ENCODE measurements around the gene IFIT2. TPM values are rescaled to one million over a fixed set of nuclear protein-coding genes. Genes with fewer than 3 reads are reported as not detected.
"Not testable (repeated sequence)": the region's sequence is repeated elsewhere in the genome, so short reads cannot be mapped to it uniquely, and the experiment has no call there.

IFIT2 gene
- polyA plus RNA-seq, 3 donors = 7.5 to 9.2 (median 8.8) TPM

GRCh38 chr10:89274928-89275327, 26.9 kb upstream of the IFIT2 start:
- no peak for DNase-seq (ENCODE audit: extremely low read depth in 1 of 11, low read depth in 9 of 11, low spot score in 4 of 11)

DNA sequence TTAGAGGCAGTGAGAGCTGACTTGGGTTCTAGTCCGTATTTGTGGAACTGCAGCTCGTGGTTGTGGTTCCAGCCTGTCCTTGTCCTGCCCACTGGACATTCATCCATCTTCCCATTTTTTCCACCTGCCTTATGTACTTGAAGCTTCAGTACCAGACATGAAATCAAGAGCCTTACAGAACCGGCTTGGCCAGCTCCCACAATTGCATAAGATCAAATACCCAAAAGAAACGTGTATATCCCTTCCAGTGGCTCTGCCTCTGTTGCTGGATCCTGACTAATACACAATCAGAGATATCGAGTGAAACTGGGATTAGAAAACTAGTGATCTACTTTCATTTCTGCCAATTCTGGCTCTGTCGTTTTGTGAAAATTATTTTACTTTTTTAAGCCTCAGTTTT, 26.5 kb upstream of the IFIT2 start:
- no peak for DNase-seq (ENCODE audit: extremely low read depth in 1 of 11, low read depth in 9 of 11, low spot score in 4 of 11)

- DNase-seq (ENCODE audit: extremely low read depth in 1 of 11, low read depth in 9 of 11, low spot score in 4 of 11) = peak in 3 of 11 donors; percentile 23 to 35 (median 29)
Observed at GRCh38 chr10:89278034-89278535, 23.8 kb upstream of the IFIT2 start.

DNA sequence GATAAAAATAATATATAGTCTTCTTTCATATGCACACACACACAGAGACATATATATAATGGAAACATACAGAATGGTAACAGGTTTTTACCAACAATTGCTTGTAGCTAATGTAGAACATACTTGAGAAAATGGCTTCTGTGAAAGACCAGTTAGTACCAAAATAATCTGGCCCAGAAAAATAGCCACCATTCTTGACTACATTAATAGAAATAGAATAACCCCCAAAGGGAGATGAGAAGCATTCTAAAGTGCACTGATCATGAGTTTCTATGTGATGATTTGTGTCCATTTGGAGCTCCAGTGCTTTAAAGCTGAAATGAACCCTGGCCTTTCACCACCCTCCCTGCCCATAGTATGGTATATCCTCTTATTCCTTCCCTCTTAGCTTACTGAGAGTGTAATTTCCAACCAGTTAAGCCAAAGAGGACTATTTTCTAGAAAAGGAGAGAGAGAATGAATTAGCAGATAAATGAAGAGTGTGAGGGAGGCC, 22.9 kb upstream of the IFIT2 start:
- DNase-seq (ENCODE audit: extremely low read depth in 1 of 11, low read depth in 9 of 11, low spot score in 4 of 11) = no peak

- no peak for DNase-seq (ENCODE audit: extremely low read depth in 1 of 11, low read depth in 9 of 11, low spot score in 4 of 11)
Observed at GRCh38 chr10:89279421-89279869, 22.4 kb upstream of the IFIT2 start.

- DNase-seq (ENCODE audit: extremely low read depth in 1 of 11, low read depth in 9 of 11, low spot score in 4 of 11) = no peak
Observed at GRCh38 chr10:89280508-89280907, 21.3 kb upstream of the IFIT2 start.

- DNase-seq (ENCODE audit: extremely low read depth in 1 of 11, low read depth in 9 of 11, low spot score in 4 of 11) = no peak
Observed at GRCh38 chr10:89281606-89282395, 20.0 kb upstream of the IFIT2 start.

DNA sequence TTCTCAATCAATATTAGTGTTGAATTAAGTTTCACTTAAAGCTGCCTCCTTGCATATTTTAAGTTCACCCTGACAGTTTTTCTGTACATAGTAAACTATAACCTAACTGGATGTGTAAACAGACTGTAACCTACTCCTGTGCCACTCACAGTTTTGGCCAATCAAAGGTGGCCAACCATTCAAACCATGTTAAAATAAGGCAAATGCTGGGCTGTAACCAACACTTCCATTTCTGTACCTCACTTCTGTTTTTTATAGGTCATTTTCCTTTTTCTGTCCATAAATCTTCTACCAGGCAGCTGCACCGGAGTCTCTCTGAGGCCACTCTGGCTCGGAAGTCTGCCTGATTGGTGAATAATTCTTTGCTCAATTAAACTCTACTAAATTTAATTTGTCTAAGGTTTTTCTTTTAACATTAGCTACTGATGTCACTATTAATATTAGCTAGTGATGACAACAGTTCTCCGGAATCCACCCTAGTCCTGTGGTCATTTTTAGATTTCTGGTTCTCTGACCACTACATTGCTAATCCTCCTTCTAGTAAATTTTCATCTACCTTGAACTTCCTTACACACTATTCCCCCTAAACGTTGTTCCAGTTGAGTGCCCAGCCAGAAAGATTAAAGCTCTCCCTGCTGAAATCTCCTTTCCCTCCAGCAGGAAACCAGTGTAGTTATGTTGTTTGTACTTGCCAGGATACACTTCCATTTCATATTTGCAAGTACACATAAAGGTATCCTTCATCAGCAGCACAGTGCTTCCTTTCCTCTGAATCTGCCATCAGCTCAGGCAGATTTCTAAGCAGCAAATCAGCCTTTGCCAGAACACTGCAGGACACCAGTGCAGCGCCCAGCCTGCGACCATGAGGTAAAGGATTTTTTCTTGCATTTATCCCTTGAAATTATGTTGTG, 18.6 kb upstream of the IFIT2 start:
- DNase-seq (ENCODE audit: extremely low read depth in 1 of 11, low read depth in 9 of 11, low spot score in 4 of 11) = peak in 5 of 11 donors; percentile 25 to 50 (median 39)

- DNase-seq (ENCODE audit: extremely low read depth in 1 of 11, low read depth in 9 of 11, low spot score in 4 of 11) = peak in 8 of 11 donors; percentile 40 to 74 (median 59)
Observed at GRCh38 chr10:89283936-89284475, 17.8 kb upstream of the IFIT2 start.

DNA sequence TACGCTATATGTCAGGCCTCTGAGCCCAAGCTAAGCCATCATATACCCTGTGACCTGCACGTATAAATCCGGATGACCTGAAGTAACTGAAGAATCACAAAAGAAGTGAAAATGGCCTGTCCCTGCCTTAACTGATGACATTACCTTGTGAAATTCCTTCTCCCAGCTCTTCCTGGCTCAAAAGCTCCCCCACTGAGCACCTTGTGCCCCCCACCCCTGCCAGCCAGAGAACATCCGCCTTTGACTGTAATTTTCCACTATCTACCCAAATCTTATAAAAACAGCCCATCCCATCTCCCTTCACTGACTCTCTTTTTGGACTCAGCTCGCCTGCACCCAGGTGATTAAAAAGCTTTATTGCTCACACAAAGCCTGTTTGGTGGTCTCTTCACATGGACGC, 17.1 kb upstream of the IFIT2 start:
- not testable (repeated sequence) for DNase-seq (ENCODE audit: extremely low read depth in 1 of 11, low read depth in 9 of 11, low spot score in 4 of 11)

DNA sequence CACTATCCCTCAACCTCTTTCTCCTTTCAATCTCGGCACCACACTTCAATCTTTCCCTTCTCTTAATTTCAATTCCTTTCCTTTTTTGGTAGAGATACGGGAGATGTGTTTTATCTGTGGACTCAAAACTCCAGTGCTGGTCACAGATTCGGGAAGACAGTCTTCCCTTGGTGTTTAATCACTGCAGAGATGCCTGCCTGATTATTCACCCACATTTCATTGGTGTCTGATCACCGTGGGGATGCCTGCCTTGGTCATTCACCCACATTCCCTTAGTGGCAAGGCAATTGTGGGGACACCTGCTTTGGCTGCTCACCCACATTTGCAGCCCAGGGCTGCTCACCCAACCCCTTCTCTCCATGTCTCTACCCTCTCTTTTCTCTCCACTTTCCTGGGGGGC, 16.5 kb upstream of the IFIT2 start:
- DNase-seq (ENCODE audit: extremely low read depth in 1 of 11, low read depth in 9 of 11, low spot score in 4 of 11) = not testable (repeated sequence)

- no peak for DNase-seq (ENCODE audit: extremely low read depth in 1 of 11, low read depth in 9 of 11, low spot score in 4 of 11)
Observed at GRCh38 chr10:89294721-89295239, 7.1 kb upstream of the IFIT2 start.

DNA sequence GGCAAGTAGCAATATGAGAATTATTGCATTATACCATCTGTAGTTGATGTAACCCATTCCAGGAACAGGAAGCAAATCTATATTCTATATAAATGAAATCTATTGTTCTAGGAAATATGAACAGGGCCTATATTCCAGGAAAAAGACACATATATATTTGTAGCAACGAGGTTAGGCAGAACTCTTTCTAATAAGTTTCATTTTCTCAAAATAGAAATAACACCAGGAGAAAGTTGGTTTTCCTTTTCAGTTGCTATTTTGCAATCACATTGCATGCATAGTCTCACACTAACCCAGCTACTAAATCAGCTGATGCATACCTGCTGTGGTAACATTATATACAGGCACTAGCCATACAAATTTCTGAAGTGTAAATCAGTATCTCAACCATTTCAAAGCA, 6.2 kb upstream of the IFIT2 start:
- DNase-seq (ENCODE audit: extremely low read depth in 1 of 11, low read depth in 9 of 11, low spot score in 4 of 11) = no peak

GRCh38 chr10:89296220-89296648, 5.6 kb upstream of the IFIT2 start:
- no peak for DNase-seq (ENCODE audit: extremely low read depth in 1 of 11, low read depth in 9 of 11, low spot score in 4 of 11)

DNA sequence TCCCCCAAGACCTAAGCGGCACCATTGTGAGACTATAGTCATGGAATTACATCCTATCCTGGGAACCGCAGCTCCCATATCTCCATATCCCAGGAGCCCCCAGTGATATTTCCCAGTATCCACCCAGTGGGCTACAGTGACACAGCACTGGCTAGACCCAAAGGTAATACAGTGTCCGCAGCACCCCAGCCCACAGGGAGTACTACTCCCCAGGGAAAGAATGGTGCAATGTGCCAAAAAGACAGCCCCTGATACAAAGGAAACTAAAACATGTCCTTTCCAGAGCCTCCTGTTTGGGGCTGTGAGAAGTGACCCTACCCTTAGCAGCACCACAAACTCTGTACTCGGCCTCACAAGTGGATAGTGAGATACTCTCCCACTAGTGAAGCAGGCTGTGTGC, 4.5 kb upstream of the IFIT2 start:
- no peak for DNase-seq (ENCODE audit: extremely low read depth in 1 of 11, low read depth in 9 of 11, low spot score in 4 of 11)

DNA sequence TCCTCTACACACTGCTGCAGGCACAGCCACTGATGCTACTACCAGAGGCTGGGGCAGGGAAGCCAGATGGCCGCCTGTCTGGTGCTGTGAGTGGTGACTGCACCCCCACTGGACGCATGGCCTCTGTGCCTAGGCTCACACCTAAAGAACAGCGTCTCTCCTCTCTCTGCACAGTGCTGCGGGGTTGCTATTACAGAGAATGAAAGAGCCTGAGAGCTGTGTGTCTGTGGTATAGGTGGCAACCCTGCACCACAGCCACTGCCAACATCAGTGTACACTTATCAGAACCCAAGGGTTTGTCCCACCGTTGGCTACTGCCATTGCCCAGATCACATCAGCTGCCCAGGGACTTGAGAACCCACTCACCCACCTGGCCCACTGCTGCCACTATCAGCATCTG, 4.1 kb upstream of the IFIT2 start:
- no peak for DNase-seq (ENCODE audit: extremely low read depth in 1 of 11, low read depth in 9 of 11, low spot score in 4 of 11)

DNA sequence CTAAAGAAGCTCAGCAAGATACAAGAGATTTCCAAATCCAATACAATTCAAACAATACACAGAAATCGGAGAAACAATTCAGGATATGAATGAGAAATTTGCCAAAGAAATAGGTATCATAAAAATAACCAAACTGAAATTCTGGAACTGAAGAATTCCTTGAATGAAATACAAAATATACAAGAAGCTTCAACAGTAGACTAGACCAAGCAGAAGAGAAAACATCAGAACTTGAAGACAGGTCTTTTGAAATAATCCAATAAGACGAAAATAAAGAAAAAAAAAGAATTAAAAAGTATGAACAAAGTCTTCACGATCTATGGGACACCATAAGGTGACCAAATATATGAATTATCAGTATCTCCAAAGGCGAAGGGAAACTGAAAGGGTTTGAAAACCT, 2.8 kb upstream of the IFIT2 start:
- DNase-seq (ENCODE audit: extremely low read depth in 1 of 11, low read depth in 9 of 11, low spot score in 4 of 11) = no peak

DNA sequence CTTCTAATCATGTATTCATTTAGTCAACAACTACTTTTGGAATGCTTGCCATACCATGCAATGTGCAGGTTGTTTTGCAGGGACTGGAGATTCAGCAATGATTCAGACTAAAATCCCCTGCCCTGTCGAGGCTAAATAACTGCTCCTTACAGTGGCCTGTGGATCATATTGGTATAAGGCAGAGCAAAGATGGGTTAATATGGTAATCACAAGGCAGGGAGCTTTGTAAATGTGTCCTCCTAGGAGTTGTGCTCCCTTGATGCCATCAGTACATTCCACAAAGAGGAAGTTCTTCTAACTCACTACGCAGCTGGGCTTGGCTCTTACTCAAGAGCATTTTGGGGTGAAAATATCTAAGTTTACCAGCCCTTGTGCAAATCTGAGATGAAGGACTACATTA, 614 bp upstream of the IFIT2 start:
- DNase-seq (ENCODE audit: extremely low read depth in 1 of 11, low read depth in 9 of 11, low spot score in 4 of 11) = peak in 3 of 11 donors; percentile 6 to 19 (median 7)

DNA sequence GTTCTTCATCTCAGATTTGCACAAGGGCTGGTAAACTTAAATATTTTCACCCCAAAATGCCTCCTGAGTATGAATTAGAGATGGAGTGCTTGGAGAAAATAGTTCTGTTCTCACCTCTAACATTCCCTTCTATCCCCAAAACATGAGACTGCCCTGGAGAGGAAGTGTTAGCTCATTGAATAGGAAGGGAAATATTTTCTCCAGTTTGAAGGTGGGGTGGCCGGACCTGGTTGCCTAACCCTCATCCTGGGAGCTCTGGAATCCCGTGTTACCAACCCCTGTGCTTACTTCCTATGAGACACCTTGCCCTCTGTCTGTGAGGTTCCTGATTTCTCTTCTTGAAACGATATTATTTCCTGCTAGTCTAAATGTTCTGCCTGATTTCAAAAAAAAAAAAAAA, 779 bp downstream of the IFIT2 start:
- DNase-seq (ENCODE audit: extremely low read depth in 1 of 11, low read depth in 9 of 11, low spot score in 4 of 11) = no peak

All from renal cortex interstitium (tissue), 11 donors.